ENCODE measurements around the gene GRK6.
A peak's percentile ranks its signal among the peaks of the same experiment; 100 is the strongest.

- peak; percentile 97 for TF ChIP-seq CTCF (IDR thresholded peaks at IDR 0.05)
- no peak for TF ChIP-seq ZFX (IDR thresholded peaks at IDR 0.05; ENCODE audit: borderline replicate concordance)
Observed at GRCh38 chr5:177390363-177391300, 35.8 kb upstream of the GRK6 start.

All from 22Rv1 (cell line).